Endothelial cell of umbilical vein (primary cell): ENCODE results near the gene XYLT1. TPM values are rescaled to one million over a fixed set of nuclear protein-coding genes. Genes with fewer than 3 reads are reported as not detected.

Source experiments
- BruUV-seq: library from RNA; stranded (reverse); fragments of 400-500 nt; replicated peaks from 2 replicates; lab custom pipeline; 2021; lab: Mats Ljungman, UMichigan
- CTCF ChIA-PET: fragments of 300-600, 350-600 bp; sonication (Branson Sonifier 250); formaldehyde crosslinking; loops from one replicate; lab custom pipeline; 2021; ENCODE audit warnings: antibody characterized with exemption, inconsistent platforms; lab: Charles Lee
- POLR2A ChIA-PET: fragments of 300-600, 350-600 bp; sonication (Branson Sonifier 250); formaldehyde crosslinking; loops from one replicate; lab custom pipeline; 2021; ENCODE audit warnings: antibody characterized with exemption, inconsistent platforms; lab: Charles Lee
- DNase-seq: peaks from one replicate; pipeline ENCODE4 v3.0.0-alpha.2; 2011; ENCODE audit warnings: low read depth, low spot score
- FAIRE-seq: peaks from 2 replicates; lab custom pipeline; 2011; peaks lifted over from hg19 to GRCh38; lab: Jason Lieb, UNC
- H2AFZ ChIP-seq: 2 replicates; pipeline ENCODE4 v1.6.0; 2012; ENCODE audit warnings: low read depth, low read length, control low read depth, inconsistent platforms
- H3K27ac ChIP-seq: 2 replicates; pipeline ENCODE4 v1.5.1; 2011; ENCODE audit warnings: low read depth, mild to moderate bottlenecking, control low read depth, low read length, moderate library complexity; ENCODE audit not compliant: insufficient read depth
- H3K27me3 ChIP-seq, 2 experiments: 2 replicates each; pipeline versions ENCODE4 v1.6.0 to v1.6.1; 2011; ENCODE audit warnings: low read length in 2 of 2, mixed read lengths in 1 of 2; ENCODE audit not compliant: control insufficient read depth in 2 of 2, insufficient read depth in 2 of 2
- H3K36me3 ChIP-seq, 2 experiments: 2 replicates in 1 of 2; 3 replicates in 1 of 2; pipeline ENCODE4 v1.5.1; 2011; ENCODE audit warnings: low read length in 2 of 2, mild to moderate bottlenecking in 1 of 2, moderate library complexity in 1 of 2; ENCODE audit not compliant: control insufficient read depth in 2 of 2, insufficient read depth in 2 of 2; ENCODE audit errors: extremely low read depth in 1 of 2
- H3K4me1 ChIP-seq: 3 replicates; pipeline ENCODE4 v1.5.1; 2011; ENCODE audit warnings: mild to moderate bottlenecking, low read length; ENCODE audit not compliant: control insufficient read depth, insufficient read depth; ENCODE audit errors: extremely low read depth
- H3K4me2 ChIP-seq: 2 replicates; pipeline ENCODE4 v1.6.1; 2011; ENCODE audit warnings: low read length, control low read depth, mixed read lengths; ENCODE audit not compliant: insufficient read depth
- H3K4me3 ChIP-seq, 3 experiments: fragments of 200-600 bp in 1 of 3; sonication (generic), shearing (Covaris generic) in 1 of 3; replicated peaks in 1 of 3; 2 replicates each; pipeline ENCODE4 v1.5.1; 2011 to 2016; ENCODE audit warnings: control low read depth in 3 of 3, low read length in 3 of 3, mild to moderate bottlenecking in 2 of 3, inconsistent platforms in 1 of 3, low read depth in 1 of 3, moderate library complexity in 1 of 3; ENCODE audit not compliant: insufficient read depth in 1 of 3
- H3K79me2 ChIP-seq: 2 replicates; pipeline ENCODE4 v1.6.0; 2012; ENCODE audit warnings: low read length, inconsistent platforms; ENCODE audit not compliant: control insufficient read depth, insufficient read depth
- H3K9ac ChIP-seq: replicated peaks from 2 replicates; pipeline ENCODE3; 2011; ENCODE audit warnings: low read length, control low read depth; ENCODE audit not compliant: insufficient read depth; ENCODE audit errors: extremely low read depth
- H3K9me1 ChIP-seq: replicated peaks from 3 replicates; pipeline ENCODE4 v1.6.0; 2011; ENCODE audit warnings: mild to moderate bottlenecking, low read length; ENCODE audit not compliant: control insufficient read depth, insufficient read depth; ENCODE audit errors: extremely low read depth
- H3K9me3 ChIP-seq: replicated peaks from 2 replicates; pipeline ENCODE4 v1.5.1; 2012; ENCODE audit warnings: low read length, inconsistent platforms; ENCODE audit not compliant: control insufficient read depth, insufficient read depth
- H4K20me1 ChIP-seq: replicated peaks from 2 replicates; pipeline ENCODE3; 2011; ENCODE audit warnings: mild to moderate bottlenecking, low read length; ENCODE audit not compliant: control insufficient read depth, insufficient read depth; ENCODE audit errors: extremely low read depth
- CTCF ChIP-seq, 2 donors: IDR thresholded peaks; 1 replicate in 1 of 2; 2 replicates in 1 of 2; pipeline ENCODE4 v1.5.1; 2011; ENCODE audit warnings: low read length in 2 of 2, mild to moderate bottlenecking in 2 of 2, moderate library complexity in 2 of 2, control low read depth in 1 of 2, inconsistent platforms in 1 of 2, low read depth in 1 of 2; ENCODE audit not compliant: insufficient read depth in 1 of 2; ENCODE audit errors: extremely low read depth in 1 of 2
- GATA2 ChIP-seq: IDR thresholded peaks from 2 replicates; pipeline ENCODE4 v1.7.0; 2011; ENCODE audit warnings: low read depth, mild to moderate bottlenecking, moderate library complexity, mixed read lengths, low read length; ENCODE audit not compliant: insufficient read length, insufficient read depth
- MAX ChIP-seq: IDR thresholded peaks from 2 replicates; pipeline ENCODE4 v1.6.1; 2011; ENCODE audit not compliant: insufficient read depth, insufficient read length
- dilution Hi-C: fragments of 300-500 bp; cut with MboI; formaldehyde crosslinking; loops from one replicate; pipeline ENCODE4 v1.15.0; 2019; ENCODE audit warnings: low sequenced_read_pairs; ENCODE audit not compliant: extremely low pct_ligation_motif_present
- intact Hi-C: fragments of 100-400 bp; cut with micrococcal nuclease; formaldehyde crosslinking; loops from one replicate; pipeline ENCODE4 v1.10.0; 2022
- polyA plus RNA-seq, 4 experiments: library from polyadenylated mRNA; depleted of rRNA in 3 of 4; stranded (reverse) in 3 of 4; unstranded in 1 of 4; fragments of >200 nt; gene quantifications; 2 replicates each; pipeline versions ENCODE4 v1.2.1 to v1.2.3, GENCODE V29; 2011 to 2012; ENCODE audit warnings: missing spikeins in 1 of 4
- total RNA-seq: library from RNA; stranded (reverse); gene quantifications from 2 replicates; pipeline ENCODE4 v1.2.3, GENCODE V29; 2021

Gene XYLT1
- total and polyA plus RNA-seq, 2 donors (not counting 3 experiments of a cell fraction or from before 2014, with no cell fraction given): 0.63 to 2.9 TPM

GRCh38 chr16:17166095-17166494 lies 304.7 kb downstream of the XYLT1 start:
- H3K4me2 ChIP-seq: no peak overlapping the region
- no peak for FAIRE-seq

More at GRCh38 chr16:17166095-17166494, 304.7 kb downstream of the XYLT1 start:
- no peaks in the 10 kb centered on the region for H3K9me3 ChIP-seq
- CTCF ChIA-PET: no interaction called here
- DNase-seq: no peak
- H3K27ac ChIP-seq: no peak overlapping the region
- dilution Hi-C loops: no loop called here
- no peaks in the 10 kb centered on the region for H3K79me2 ChIP-seq
- no peaks in the 10 kb centered on the region for H3K9me1 ChIP-seq
- intact Hi-C loops: no loop called here
- no peaks in the 10 kb centered on the region for H3K27me3 ChIP-seq
- no peak overlapping the region for H3K4me3 ChIP-seq
- POLR2A ChIA-PET: no interaction called here
- TF ChIP-seq MAX (no peak), GATA2 (no peak), CTCF (IDR thresholded peaks at IDR 0.05; ENCODE audit: extremely low read depth in 1 of 2, insufficient read depth in 1 of 2, low read depth in 1 of 2, low read length in 2 of 2) (no peak)
- H3K9ac ChIP-seq: no peak overlapping the region
- no peaks in the 10 kb centered on the region for H3K36me3 ChIP-seq
- no TSS peak for BruUV-seq
- H4K20me1 ChIP-seq: no peaks in the 10 kb centered on the region
- H3K4me1 ChIP-seq: no peaks in the 10 kb centered on the region
- H2AFZ ChIP-seq: no peak overlapping the region
